HG03196 (cell line): ENCODE measurements around the gene FKBP4.
"Not testable (repeated sequence)": the region's sequence is repeated elsewhere in the genome, so short reads cannot be mapped to it uniquely, and the experiment has no call there.

Source experiments
- ATAC-seq: cut with Tn5 transposase; IDR thresholded peaks from one replicate; pipeline ENCODE4 v1.9.1; 2021; ENCODE audit not compliant: unreplicated experiment

The FKBP4 gene

DNA sequence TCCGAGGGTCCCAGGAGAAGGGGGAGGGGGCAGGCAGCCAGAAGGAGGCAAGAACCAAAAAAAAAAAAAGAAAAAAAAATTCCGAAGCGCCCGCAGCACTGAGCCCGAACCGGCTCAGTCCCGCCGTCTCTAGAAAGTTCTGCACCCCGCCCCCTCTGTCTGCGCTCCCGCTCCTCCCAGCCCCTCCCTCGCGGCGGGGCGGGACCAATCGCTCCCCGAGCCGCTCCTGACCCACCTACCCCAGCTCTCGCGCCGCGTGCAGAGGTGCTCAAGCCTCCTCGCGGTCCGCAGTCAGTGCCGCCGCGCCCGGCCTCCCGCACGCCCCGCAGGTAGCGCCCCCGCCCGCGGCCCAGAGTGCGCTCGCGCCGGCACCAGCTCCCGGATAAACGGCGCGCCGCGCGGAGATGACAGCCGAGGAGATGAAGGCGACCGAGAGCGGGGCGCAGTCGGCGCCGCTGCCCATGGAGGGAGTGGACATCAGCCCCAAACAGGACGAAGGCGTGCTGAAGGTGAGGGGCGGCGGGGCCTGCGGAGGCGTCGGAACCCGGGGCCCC, at the start of gene FKBP4:
TSS of gene FKBP4 (plus strand) at position 235 of the 554 bp plus-strand sequence. CDS start at position 405, 170 bp downstream.
- ATAC-seq = peak; percentile 76

- ATAC-seq = no peak
These were observed 49.1 kb upstream of the FKBP4 start for GRCh38 chr12:2745655-2746054.

DNA sequence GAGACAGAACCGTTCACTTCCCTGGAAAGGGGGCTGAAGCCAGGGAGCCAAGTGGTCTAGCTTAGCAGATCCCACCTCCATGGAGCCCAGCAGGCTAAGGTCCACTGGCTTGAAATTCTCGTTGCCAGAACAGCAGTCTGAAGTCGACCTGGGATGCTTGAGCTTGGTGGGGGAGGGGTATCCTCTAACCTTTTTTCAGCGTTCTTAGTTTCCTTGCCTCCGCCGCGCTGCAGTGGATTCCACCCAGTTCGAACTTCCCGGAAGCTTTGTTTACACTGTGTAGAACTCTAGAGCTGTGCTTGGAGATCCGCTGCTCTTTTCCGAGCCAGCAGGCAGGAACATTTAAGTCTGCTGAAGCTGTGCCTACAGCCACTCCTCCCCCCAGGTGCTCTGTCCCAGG, 45.2 kb upstream of the FKBP4 start:
- ATAC-seq = no peak

DNA sequence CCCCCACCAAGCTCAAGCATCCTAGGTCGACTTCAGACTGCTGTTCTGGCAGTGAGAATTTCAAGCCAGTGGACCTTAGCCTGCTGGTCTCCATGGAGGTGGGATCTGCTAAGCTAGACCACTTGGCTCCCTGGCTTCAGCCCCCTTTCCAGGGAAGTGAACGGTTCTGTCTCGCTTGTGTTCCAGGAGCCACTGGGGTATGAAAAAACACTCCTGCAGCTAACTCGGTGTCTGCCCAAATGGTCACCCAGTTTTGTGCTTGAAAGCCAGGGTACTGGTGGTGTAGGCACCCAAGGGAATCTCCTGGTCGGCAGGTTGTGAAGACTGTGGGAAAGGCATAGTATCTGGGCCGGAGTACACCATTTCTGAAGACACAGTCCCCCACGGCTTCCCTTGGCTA, 44.6 kb upstream of the FKBP4 start:
- ATAC-seq = no peak

DNA sequence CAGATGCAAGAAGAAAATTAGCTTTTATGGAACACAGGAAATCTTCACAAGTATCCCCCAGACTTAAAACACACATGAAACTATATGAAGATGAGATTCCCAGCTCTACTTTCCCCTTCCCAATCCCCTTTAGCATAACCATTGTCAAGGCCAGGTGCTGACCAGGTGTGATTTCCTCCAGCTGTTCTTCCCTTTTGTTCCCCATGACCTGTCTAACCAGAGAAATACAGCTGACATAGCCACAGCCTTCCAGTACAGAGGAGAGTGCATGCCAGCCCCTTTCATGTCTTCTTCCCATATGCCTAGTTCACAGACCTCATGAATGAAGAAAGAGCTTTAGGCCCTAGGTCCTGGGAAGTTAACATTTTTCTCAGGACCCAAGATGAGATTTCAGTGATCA, 43.5 kb upstream of the FKBP4 start:
- ATAC-seq = no peak

- no peak for ATAC-seq
These were observed 43.1 kb upstream of the FKBP4 start for GRCh38 chr12:2751686-2752085.

DNA sequence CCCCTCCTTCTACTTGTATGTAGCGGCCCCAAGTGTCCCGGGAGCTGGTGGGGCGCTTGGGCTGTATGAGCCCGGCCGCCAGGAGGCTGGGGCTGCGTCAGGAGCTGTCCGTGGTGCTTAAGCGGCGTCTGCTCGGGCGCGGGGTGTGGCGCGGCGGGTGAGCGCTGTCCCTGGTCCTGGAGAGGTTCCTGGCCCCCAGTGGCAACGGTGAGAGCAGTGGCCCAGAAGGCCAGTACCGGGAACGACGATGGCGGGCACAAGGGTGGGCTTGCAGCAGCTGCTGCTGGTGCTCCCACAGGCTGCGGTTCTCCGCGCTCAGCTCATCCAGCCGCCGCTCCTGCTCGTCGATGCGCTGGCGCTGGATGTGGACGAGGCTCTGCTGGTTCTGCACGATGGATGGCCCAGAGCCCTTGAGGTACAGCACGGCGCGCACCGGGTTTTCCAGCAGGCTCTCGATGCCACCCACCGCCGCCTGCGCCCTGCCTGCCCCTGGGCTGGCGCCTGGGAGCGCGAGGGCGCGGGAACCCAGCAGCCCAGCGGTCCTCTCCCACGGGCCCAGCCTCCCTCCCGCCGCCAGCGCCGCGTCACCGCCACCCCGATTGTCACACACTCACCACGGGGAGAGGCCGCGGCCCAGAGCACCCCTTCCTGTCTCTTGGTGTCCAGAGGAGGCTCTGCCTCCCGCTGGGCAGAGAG, 41.9 kb upstream of the FKBP4 start:
- no peak for ATAC-seq

- no peak for ATAC-seq
These were observed 41.2 kb upstream of the FKBP4 start for GRCh38 chr12:2753536-2753935.

- ATAC-seq = no peak
These were observed 40.6 kb upstream of the FKBP4 start for GRCh38 chr12:2754208-2754607.

DNA sequence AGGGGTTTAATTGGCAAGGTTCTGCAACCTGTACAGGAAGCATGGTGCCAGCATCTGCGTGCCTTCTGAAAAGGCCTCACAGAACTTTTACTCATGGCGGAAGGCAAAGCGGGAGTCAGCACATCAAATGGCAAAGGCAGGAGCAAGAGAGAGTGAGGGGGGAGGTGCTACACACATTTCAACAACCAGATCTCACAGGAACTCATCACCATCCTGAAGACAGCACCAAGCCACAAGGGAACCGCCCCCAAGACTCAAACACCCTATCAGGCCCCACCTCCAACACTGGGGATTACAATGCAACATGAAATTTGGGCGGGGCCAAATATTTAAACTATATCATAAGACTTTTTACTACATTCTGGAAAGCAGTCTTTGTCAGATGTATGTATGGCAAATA, 38.0 kb upstream of the FKBP4 start:
- no peak for ATAC-seq

DNA sequence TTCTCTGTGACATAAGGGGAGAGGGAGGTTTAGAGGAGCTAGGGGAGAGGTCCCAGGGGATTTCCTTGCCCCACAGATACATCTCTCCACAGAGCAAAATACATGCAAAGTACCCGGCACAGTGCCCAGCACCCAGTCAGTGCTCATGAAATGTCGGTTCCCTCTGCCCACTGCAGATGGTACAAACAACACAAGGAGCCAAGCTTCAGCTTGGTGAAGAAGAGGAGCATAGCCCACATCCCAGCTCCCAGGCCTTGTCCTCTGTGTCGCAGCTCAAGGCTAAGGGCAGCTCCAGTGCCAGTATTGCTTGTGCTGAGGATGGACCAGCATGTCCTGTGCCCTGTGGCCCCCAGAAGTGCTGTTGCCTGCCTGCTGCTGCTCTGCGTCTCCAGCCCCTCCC, 35.0 kb upstream of the FKBP4 start:
- ATAC-seq = no peak

DNA sequence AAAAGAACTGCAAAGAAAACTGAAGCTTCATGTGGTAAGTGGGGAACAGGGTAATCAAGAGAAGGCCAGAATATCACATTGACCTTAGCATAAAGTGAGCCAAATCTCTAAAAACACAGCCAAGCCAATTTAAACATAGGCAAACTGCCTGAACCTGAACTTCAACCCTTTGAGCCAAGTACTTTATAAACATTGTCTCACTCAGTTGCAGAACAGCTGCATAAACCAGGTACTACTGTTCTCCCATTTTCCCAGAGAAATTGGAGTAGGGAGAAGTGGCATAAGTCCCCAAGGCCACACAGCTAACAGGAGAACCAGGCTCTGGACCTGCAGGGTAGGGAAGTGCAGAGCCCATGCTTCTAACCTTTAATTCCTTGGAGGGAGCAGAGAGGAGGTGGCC, 30.4 kb upstream of the FKBP4 start:
- no peak for ATAC-seq

DNA sequence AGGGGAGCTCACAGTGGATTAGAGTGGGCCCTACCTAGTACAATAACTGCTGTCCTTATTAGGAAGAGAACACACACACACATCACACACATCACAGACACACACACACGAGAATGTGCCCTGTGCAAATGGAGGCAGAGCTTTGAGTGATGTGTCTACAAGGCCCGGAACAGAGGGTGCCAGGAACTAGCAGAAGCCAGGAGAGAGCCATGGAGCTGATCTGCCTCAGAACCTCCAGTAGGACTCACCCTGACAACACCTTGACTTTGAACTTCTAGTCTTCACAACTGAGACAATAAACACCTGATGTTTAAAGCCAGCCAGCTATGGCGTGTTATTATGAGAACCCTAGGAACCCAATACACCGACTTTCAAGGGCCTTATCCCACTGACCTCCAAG, 29.7 kb upstream of the FKBP4 start:
- no peak for ATAC-seq

DNA sequence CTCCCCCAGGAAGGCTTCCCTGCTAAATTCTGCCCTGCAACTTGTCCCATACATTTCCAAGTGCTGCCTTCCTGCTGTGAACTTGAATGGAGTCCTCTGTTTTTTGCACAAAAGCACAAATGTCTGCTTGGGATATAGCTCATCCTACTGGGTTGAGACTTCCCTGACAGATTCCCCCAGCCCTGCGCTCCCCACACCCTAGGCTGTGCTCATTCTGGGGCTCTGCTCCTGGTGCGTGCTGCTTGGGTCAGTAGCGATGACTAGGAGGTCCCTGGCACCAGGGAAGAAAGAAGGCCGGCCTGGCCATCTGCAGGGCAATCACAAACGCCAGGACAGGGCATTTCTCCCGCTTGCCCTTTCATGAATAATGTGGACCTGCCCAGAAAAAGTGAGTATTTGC, 29.2 kb upstream of the FKBP4 start:
- ATAC-seq = no peak

GRCh38 chr12:2768224-2768961, 26.4 kb upstream of the FKBP4 start:
- ATAC-seq = no peak

DNA sequence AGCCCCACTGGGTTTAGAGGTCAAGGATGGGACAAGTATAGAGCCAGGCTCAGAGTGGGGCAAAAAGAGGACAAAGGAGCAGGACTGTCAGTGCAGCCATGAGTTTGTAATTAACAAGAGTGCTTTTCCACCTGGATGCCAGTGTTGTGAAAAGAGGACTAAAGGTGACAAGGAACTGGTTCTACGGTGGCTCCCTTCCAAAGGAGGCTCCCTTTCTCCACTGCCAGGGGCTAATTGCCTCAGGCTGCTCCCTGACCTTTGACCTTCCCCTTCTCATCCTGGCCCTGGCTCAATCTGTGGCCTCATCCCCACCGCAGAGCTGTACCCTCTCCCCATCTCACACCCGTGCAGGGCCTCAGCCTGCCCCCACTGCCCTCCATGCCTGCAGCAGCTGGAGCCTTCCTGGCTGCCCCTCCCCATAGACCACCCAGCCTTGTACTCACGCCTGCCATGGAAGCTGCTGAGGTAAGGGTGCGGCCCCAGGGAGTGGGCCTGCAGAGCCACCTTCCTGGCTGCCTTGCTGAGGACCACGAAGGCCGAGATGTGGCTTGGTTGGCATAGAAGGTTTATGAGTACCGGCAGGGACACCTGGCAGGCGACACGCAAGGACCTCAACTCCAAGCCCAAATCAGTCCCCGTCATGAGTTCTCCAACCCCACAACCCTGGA, 24.8 kb upstream of the FKBP4 start:
- no peak for ATAC-seq

DNA sequence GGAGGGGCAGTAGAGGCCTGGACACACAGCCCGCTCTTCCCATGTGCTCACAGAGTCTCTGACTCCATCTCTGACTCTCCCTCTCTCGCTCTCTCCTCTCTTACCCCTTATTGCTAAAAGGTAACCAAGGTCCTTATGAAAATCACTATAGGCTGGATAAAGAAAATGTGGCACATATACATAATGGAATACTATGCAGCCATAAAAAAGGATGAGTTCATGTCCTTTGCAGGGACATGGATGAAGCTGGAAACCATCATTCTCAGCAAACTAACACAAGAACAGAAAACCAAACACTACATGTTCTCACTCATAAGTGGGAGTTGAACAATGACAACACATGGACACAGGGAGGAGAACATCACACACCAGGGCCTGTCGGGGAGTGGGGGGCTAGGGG, 24.2 kb upstream of the FKBP4 start:
- ATAC-seq = not testable (repeated sequence)

DNA sequence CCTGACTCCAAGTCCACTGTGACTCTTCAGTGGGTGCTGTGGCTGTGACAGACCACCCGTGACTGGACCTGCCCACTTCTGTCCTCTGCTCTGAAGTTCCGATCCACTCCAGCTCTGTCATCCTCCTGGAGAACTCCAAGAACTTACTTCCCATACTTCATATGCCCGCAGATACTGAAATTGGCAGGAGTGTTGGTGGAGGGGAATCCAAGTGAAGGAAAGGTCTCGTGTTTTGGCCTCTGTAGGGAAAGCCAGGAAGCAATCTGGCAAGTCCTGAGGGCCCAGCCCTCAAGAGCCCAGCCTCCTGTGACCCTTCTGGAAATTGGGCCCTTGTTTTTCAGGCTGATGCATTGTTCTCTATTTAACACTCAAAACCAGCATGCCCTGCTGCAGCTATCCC, 22.4 kb upstream of the FKBP4 start:
- no peak for ATAC-seq

GRCh38 chr12:2773199-2773875, 21.4 kb upstream of the FKBP4 start:
- ATAC-seq = no peak

- no peak for ATAC-seq
These were observed 19.3 kb upstream of the FKBP4 start for GRCh38 chr12:2775431-2775830.

GRCh38 chr12:2776129-2776806, 18.5 kb upstream of the FKBP4 start:
- no peak for ATAC-seq
